ENCODE measurements around the gene DGKG.

The DGKG gene

DNA sequence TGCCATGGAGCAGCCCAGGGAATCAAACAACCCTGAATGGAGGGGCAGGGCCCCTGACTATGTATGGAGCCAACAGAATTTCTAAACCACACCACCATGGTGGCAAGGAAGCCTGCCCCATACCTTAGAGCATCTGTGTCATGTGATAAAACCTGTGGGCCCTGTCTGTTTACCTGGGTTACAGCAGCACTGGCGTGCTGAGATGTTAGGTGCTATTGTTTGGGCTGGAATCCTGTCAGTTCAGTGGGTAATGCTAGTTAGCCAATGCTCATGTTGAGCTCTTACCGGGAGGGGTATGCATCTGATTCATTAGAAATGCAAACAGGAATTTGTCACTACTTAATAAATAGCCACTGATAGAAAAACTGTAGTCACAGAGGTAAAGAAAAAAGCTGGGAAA lies 189.7 kb downstream of the DGKG start:
- no peak overlapping the region for H3K4me3 ChIP-seq (replicated peaks; ENCODE audit: low read depth, low read length)
- no peaks in the 10 kb centered on the region for H3K36me3 ChIP-seq (ENCODE audit: control insufficient read depth, insufficient read depth, low read length)
- no peaks in the 10 kb centered on the region for H3K27me3 ChIP-seq (replicated peaks; ENCODE audit: control insufficient read depth, insufficient read depth, low read length)
- DNase-seq (ENCODE audit: extremely low read depth, insufficient read length), result no peak
- TF ChIP-seq, protein P1, sequence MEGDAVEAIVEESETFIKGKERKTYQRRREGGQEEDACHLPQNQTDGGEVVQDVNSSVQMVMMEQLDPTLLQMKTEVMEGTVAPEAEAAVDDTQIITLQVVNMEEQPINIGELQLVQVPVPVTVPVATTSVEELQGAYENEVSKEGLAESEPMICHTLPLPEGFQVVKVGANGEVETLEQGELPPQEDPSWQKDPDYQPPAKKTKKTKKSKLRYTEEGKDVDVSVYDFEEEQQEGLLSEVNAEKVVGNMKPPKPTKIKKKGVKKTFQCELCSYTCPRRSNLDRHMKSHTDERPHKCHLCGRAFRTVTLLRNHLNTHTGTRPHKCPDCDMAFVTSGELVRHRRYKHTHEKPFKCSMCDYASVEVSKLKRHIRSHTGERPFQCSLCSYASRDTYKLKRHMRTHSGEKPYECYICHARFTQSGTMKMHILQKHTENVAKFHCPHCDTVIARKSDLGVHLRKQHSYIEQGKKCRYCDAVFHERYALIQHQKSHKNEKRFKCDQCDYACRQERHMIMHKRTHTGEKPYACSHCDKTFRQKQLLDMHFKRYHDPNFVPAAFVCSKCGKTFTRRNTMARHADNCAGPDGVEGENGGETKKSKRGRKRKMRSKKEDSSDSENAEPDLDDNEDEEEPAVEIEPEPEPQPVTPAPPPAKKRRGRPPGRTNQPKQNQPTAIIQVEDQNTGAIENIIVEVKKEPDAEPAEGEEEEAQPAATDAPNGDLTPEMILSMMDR (IDR thresholded peaks at IDR 0.05; ENCODE audit: insufficient read depth, low read length, poor library complexity, severe bottlenecking), result no peak

DNA sequence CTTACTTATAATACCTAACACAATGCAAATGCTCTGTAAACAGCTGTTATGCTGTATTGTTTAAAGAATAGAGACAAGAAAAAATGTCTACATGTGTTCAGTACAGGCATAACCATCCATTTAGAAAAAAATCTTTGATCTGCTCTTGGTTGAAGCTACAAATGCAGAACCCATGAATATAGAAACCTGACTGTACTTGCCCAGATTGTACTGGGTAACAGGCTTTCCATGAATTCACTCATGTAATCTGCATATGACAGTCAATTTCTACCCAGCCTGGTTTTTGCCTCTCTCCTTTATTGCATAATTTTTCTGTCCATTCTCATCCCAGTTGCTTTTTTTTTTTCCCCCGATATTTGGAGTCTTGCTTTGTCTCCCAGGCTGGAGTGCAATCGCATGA lies 190.5 kb downstream of the DGKG start:
- Histone ChIP-seq H3K4me3 (replicated peaks; ENCODE audit: low read depth, low read length) (no peak overlapping the region), H3K27me3 (replicated peaks; ENCODE audit: control insufficient read depth, insufficient read depth, low read length) (no peaks in the 10 kb centered on the region), H3K36me3 (ENCODE audit: control insufficient read depth, insufficient read depth, low read length) (no peaks in the 10 kb centered on the region)
- no peak for DNase-seq (ENCODE audit: extremely low read depth, insufficient read length)
- TF ChIP-seq, protein P1 (IDR thresholded peaks at IDR 0.05; ENCODE audit: insufficient read depth, low read length, poor library complexity, severe bottlenecking), result no peak

DNA sequence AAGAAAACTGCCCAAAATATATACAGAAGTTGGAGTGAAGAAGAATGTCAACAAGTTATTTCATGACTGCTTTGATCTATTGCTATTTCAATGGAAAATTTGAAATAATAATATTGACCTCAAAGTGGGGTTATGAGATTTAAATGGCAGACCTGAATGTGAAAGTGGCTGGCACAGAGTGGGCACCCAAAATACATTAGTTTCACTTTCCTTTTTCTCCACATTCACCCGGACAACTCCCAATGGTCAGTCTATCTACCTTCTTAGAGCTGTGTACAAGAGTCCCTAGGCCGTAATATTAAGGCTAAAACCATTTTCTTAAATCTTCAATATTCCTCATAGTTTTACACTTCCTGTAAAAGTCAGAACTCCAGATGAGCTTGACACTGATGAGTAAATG lies 191.5 kb downstream of the DGKG start:
- H3K36me3 ChIP-seq (ENCODE audit: control insufficient read depth, insufficient read depth, low read length), result no peaks in the 10 kb centered on the region
- DNase-seq (ENCODE audit: extremely low read depth, insufficient read length), result no peak
- TF ChIP-seq, protein P1 (IDR thresholded peaks at IDR 0.05; ENCODE audit: insufficient read depth, low read length, poor library complexity, severe bottlenecking), result no peak
- no peaks in the 10 kb centered on the region for H3K27me3 ChIP-seq (replicated peaks; ENCODE audit: control insufficient read depth, insufficient read depth, low read length)
- no peak overlapping the region for H3K4me3 ChIP-seq (replicated peaks; ENCODE audit: low read depth, low read length)

DNA sequence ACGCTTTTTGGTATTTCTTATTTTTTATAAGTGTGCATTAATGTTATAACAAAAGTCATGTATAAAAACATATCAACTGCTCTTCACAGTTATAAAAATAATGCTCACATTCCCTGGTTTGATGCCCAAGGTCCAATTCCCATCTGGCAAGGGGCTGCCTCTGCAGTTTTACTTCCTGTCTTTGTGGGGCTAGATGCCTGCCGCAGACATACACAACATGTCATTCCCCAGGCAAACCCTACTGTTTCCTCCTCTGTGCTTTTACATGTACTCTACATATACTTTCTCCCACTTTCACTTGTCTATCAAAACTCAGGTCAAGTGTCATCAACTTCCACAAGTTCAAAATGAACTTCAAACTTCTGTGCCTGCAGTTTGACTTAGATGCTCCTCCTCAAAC lies 192.7 kb downstream of the DGKG start:
- TF ChIP-seq, protein P1 (IDR thresholded peaks at IDR 0.05; ENCODE audit: insufficient read depth, low read length, poor library complexity, severe bottlenecking), result no peak
- Histone ChIP-seq H3K36me3 (ENCODE audit: control insufficient read depth, insufficient read depth, low read length) (no peaks in the 10 kb centered on the region), H3K4me3 (replicated peaks; ENCODE audit: low read depth, low read length) (no peak overlapping the region), H3K27me3 (replicated peaks; ENCODE audit: control insufficient read depth, insufficient read depth, low read length) (no peaks in the 10 kb centered on the region)
- no peak for DNase-seq (ENCODE audit: extremely low read depth, insufficient read length)

DNA sequence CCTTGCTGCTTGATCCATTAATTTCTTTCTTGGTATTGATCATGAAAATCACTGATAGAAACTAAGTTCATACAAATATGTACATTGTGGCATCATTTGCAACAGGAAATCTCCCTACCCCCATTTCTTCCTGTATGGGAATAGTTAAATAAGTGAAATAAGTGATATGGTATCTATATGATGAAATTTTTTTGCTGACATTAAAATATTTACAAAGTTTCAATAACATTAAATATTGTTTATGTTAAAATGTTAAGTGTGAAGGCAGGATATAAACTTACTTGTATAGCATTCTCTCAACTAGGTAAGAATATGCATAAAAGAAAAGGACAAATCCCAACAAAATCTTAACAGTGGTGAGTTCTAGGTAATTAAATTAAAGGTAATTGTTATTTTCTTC lies 193.1 kb downstream of the DGKG start:
- no peak overlapping the region for H3K4me3 ChIP-seq (replicated peaks; ENCODE audit: low read depth, low read length)

More for the DNA sequence above, 193.1 kb downstream of the DGKG start:
- Histone ChIP-seq H3K36me3 (ENCODE audit: control insufficient read depth, insufficient read depth, low read length) (no peaks in the 10 kb centered on the region), H3K27me3 (replicated peaks; ENCODE audit: control insufficient read depth, insufficient read depth, low read length) (no peaks in the 10 kb centered on the region)
- TF ChIP-seq, protein P1 (IDR thresholded peaks at IDR 0.05; ENCODE audit: insufficient read depth, low read length, poor library complexity, severe bottlenecking), result no peak
- DNase-seq (ENCODE audit: extremely low read depth, insufficient read length), result no peak

Measured in GM06990 (cell line).